HG03558 (cell line): ENCODE data around the gene UGT1A10.

Source experiments
- ATAC-seq: cut with Tn5 transposase; IDR thresholded peaks from one replicate; pipeline ENCODE4 v1.9.1; 2021; ENCODE audit warnings: moderate number of reproducible peaks; ENCODE audit not compliant: unreplicated experiment; ENCODE audit errors: extremely low read depth

Gene UGT1A10

DNA sequence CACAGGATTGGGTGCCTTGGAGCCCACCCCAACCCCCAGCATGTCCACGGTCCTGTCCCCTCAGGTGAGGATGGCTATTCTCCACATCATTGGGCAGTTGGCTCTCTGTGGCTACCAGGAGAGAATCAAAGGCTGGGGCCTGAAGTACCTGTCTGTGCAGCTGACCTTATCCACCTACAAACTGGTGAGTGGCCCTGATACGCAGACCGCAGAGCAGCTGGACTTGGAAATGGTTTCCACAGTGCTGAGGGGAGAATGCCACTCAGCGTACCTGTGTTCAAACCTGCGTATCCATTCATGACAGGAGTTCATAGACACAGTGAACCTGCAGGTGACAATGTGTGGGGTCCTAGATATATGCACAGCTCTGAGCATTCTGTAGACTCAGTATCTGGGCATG, 163.5 kb downstream of the UGT1A10 start:
- ATAC-seq = no peak

DNA sequence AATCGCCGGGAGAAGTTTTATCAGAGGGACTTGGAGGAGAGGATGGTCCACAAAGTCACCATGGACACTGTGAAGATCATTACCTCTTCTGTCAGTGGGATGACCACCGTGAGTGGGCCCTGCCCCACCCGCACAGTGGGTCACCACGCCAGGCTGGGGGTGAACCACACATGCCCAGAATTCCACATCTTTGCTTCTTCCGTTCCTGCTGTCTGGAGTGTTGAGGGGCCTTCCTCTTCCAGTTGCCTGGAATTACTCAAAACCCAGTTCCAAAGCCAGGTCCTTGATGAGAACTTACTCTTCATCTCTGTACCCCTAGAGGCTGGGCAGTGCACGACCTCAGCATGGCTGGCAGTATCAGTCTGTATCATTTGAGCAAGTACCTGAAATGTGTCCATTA, 164.0 kb downstream of the UGT1A10 start:
- ATAC-seq = no peak

DNA sequence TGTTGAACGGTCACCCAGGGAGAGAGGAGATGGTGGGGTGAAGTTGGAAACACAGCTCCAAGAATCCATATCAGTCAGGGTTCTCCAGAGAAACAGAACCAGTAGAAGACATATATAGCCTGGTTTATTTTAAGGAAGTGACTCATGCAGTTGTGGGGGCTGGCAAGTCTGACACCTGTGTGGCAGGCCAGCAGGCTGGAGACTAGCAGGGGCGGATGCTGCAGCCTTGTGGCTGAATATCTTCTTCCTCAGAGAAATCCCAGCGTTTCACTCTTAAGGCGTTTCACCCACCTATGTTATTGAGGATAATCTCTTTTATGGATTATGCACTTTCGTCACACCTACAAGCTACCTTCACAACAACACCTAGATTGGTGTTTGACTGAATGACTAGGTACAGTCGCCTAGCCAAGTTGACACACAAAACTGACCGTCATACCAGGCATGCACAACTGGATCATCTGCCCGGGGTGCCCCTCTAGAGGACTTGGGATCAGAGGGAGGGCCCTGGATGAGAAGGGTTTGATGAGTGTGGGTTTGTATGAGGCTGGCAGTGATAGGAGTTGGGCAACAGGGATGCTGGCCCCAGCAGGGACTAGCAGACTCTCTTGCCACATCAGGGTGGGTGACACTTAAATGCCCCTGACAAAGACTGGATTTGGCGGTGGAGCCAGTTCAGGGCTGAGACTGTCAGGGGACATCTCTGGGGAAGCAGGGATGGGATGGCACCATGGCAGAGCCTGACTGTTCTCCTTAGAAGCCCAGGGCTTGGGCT, 165.3 kb downstream of the UGT1A10 start:
- no peak for ATAC-seq

DNA sequence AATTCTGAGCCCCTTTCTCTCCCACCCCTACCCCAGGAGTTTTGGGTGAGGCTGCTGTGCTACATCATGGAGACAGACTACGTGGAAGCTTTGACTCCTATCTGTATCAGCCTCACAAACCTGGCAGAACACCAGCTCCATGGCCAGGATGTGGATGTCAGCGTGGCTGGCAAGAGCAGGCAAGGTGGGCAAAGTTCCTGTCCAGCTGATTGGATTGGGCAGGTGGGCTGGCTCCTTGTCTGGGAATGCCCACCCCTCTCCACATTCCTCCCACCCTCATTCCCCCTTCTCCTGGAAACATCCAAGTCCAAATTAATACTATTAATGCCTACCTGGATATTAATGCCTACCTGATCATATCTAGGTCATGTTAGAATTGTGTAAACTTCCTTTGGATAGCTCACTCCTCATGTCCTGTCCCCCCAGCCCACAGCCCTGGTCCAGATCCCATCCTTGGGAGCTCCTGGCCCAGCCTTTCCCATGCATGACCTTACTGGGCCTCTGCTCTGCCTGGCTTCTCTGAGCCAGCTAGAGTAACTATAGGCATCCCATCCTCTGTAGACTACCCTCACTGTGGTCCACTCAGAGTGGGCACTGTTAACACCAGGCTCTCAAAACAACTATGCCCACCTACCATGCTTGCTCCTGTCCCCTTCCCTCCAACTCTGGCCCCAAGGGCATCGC, 166.0 kb downstream of the UGT1A10 start:
- no peak for ATAC-seq

DNA sequence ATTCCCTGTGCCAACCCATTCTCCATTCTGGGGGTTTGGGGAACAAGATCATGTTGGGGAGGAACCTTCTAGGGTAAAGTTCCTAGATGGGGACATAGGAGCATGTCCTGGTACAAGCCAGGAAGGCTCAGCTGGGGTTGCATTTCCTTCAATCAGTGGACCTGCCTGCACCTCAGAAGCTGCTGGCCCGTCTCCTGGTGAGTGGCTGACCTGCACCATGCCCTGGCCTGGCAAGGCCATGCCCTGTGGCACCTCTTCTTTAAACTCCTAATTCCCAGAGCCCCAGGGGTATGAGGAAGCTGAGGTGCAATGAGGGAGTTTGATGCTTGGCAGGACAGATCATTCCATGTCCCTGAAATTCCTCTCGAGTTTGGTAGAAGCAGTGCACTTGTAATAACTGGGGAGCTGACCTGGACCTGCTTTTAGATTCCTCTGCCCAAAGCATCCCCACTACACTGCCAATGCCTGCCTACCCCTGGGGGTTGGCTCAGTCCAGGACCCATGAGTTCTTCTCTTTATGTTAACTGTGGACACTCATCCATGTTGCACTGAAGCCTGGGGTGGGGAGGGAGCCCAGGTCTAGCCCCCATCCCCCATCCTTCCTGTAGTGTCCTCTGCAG, 167.2 kb downstream of the UGT1A10 start:
- no peak for ATAC-seq

DNA sequence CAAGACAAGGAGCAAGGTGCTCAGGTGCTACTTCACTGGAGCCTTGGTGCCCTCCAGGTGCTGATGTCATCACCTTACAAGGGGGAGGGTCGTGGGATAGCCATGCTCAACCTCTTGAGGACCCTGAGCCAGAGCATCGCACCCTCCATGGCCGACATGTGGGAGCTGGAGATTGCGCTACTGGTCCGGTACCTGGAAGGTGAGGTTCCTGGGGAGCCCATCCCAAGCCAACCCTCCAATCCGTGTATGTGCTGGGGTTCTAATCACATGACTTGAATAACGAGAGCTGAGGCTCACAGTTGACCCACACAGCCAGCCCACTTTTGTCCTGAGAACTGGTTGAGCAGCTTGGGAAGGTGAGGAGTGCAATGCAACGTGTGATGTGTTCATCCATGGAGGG, 167.7 kb downstream of the UGT1A10 start:
- no peak for ATAC-seq

DNA sequence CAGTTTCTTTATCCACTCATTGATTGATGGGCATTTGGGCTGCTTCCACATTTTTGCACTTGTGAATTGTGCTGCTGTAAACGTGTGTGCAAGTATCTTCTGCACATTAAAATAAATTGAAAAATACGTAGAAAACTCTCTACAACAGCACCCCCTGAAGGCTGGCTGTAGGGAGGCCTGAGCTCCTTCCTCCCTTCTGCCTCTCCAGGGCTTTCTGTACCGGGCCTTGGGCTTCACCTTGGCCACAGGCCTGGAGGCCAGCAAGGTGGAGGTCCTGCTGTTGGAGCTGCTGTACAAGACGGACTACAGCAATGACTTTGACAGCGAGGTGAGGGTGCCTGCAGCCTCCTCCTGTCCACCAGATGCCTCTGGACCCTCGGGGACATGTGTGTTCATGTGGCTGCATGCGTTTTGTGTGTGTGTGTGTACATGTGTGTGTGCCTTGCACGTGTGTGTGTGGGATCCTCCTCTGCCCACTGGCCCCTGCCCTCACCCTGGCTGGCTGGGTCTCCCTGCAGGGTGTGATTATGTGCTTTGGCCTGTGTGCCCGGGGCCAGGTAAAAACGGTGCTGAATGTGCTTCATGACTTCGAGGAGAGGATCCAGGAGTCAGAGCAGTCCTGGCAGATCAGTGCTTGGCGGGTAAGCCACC, 171.1 kb downstream of the UGT1A10 start:
- no peak for ATAC-seq

DNA sequence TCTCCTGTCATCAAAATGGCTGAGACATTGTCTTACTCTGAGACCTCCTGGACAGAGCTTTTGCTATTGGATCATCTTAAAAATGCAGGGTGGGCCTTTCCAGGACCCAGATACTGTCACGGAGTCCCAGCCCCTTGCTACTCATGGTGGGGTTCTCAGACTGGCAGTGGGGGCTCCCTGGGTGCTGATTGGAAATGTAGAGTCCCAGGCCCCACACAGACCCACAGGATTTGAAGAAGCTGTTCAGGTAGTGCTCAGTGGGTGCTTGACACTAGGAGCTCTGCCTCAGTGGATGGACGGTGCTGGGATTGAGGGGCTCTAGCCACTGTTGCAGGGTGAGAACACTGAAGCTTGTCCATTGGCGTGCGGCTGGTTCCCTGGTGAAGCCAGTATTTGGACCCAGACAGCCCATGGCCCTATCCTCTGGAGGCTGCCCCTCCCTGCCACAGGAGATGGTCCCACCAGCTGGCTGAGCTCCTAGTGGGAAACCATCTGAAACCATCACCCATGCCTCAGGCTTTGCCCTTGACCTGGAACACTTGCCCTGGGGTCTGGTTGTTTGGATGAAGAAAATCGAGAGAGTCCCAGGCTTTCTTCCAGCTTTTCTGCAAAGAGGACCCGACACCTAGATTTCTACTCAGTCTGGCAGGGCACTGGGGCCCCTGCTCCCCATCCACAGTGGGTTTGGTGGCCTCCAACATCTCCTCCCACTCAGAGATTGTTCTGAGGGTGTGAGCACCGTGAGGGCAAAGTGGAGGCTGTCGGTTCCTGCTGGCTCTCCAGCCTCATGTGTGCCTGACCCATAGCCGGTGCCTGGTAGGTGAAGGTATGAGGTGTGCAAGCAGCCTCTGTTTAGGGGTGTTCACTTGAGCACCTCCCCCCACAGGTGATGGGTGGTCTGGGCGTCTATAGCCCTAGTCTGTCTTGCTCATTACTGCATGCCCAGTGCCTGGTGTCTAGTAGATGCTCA, 172.0 kb downstream of the UGT1A10 start:
- ATAC-seq = no peak

DNA sequence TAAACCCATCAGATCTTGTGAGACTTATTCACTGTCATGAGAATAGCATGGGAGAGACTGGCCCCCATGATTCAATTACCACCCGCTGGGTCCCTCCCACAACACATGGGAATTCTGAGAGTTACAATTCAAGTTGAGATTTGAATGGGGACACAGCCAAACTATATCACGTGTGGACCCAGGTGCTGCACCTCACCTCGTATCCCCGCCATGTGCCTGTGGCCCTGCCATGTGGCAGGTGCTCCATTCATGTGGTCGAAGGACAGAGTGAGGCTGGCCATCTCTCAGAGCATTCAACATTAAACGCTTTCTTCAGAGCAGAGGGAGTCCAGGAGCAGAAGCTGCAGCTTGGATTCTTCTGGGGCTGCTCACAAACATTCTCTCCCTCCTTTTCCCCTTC, 174.1 kb downstream of the UGT1A10 start:
- ATAC-seq = no peak

DNA sequence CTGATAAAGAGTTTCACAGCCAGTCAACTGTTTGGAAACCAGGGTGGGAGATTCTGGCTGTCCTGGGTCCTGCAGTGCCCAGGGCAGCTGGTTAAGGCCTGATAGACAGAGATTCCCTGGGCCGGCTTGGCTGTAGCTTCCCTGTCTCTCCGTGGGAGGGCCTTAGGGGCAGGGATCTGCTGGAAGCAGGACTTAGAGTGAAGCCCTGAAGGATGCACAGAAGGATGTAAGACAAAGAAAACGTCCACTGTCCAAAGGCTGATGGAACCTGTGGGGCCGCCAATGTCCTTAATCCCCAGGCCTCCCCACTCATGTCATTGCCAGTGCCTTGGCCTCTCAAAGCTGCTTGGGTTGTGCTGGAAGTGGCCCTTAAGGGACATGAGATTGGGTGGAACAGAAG, 174.8 kb downstream of the UGT1A10 start:
- ATAC-seq = no peak

DNA sequence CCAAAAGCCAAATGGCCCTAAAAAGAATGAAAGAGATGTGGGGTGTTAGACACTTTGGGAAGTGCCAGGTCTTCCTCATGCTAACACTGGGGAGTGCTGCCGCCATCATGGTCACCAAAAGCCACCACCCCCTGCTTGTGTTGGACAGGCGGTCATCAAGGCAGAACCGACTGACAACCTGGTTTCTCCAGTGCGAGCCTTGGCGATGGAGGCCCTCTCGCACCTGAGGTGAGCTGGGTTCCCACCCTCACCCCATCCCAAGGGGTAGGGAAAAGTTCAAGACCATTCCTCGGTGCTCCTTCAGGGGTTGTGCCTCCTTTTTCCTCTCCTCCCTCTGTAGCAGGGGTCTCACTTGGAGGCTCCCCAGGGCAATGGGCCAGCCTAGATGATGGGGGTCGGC, 175.5 kb downstream of the UGT1A10 start:
- ATAC-seq = no peak

DNA sequence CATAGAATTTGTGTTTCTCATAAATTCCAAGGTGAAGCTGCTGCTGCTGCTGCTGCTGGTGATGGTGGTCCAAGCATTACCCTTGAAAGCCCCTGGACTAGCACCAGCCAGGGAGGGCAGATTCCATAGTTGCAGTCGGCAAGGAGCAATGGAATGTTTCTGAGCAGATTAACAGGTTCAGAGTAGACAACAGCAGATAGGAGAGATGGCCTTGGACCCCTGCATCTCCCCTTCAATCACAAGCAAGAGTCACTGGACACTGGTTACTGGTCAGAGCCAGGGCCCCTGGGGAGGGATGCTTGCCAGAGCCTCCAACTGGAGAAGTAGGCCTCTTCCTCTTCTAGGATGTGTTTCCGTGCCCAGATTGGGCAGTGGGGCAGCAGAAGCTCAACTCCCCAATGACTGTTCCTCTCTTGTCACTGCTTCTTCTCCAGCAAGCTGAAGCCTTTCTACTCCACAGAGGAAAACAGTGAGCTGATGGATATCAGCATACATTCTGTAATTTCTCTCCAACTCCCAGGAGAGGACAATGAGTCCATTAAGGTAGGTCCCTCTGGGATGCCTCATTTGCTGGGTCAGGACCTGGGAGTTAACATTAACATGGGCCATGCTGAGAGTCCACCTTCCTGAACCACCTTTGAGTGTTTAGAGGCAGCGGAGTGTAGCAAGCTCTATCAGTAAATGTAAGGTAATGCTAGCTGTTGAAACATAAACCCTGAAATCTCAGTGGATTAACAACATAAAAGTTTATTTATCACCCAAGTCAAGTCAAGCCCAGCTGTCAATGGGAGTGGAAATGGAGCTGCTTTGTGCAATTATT, 177.2 kb downstream of the UGT1A10 start:
- ATAC-seq = no peak

DNA sequence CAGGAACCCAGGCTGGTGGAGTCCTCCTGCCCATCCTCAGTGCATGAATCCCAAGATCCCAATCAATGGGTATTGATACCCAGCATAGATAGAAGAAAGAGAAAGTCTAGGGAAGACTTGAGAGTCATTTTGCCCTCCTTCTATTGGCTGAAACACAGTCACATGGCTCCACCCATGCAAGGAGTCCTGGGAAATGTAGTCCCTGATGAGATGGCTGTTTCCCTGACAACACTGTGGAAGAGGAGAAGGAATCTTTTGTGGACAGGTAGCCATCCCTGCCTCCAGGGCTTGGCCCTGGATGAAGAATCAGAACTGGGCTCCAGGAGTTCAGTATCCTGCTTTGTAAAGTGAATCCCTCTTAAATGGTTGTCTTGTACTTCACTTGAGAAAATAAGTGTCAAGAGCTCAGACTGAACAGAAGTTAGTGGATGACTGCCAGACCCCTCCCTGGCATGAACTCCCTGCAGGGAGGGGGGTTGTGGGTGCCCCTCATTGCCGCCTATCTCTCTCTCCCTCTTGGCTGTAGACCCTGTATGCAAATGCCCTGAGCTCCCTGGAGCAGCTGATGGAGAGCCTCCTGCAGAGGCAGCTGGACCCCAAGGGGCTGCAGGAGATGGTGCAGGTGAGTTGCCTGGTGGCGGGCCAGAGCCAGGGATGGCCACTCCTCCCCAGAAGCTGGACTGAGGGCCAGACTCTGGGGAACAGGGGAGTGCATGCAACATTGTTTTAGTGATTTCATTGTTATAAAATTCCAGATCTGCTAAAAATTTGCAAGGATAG, 178.0 kb downstream of the UGT1A10 start:
- no peak for ATAC-seq

DNA sequence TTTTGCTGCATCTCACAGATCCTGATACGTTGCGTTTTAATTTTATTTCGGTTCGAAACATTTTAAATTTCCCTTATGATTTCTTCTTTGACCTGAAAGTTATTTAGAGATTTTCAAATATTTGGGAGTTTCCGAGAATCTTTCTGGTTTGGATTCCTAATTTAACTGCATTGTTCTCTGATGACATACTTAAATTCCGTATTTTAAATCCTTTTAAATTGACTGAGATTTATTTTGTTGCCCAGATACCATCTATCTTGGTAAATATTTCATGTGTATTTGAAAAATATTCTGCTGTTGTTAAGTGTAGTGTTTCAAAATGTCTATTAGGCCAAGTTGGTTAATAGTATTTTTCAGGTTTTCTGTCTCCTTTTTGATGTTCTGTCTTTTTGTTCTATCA, 179.6 kb downstream of the UGT1A10 start:
- ATAC-seq = no peak

DNA sequence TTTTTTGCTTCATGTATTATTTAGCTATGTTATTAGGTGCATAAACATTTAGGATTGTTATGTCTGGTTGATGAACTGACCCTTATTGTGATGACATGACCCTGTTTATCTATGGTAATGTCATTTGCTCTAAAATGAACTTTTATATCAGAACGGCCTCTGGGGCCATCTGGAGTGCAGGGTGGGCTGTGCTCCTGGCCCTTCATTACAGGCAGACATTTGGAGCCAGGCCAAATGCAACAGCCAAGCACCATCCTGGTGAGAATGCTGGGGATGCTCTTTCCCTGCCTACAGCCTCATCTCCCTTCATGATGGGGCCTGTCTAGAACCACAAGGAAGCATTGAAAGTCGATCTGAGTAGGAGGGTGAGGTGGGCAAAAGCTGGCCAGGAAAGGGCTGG, 180.1 kb downstream of the UGT1A10 start:
- no peak for ATAC-seq

DNA sequence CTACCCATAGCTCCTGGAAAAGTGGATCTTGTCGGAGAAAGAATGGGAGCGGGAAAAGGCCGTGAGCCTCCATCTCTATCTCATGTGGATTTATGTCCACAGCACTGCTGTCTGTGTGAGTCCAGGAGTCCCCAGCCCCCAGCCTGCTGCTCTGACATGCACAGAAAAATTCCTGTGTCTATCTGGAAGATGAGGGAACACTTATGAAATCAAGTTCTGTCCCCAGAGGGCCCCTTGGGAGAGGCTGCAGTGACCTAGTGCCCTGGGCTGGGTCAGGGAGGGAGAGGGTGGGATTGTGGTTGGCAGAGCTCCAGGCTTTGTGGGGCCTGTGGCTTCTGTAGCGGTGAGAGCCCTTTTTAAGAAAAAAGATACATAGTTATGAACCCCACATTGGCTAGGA, 180.5 kb downstream of the UGT1A10 start:
- ATAC-seq = no peak

DNA sequence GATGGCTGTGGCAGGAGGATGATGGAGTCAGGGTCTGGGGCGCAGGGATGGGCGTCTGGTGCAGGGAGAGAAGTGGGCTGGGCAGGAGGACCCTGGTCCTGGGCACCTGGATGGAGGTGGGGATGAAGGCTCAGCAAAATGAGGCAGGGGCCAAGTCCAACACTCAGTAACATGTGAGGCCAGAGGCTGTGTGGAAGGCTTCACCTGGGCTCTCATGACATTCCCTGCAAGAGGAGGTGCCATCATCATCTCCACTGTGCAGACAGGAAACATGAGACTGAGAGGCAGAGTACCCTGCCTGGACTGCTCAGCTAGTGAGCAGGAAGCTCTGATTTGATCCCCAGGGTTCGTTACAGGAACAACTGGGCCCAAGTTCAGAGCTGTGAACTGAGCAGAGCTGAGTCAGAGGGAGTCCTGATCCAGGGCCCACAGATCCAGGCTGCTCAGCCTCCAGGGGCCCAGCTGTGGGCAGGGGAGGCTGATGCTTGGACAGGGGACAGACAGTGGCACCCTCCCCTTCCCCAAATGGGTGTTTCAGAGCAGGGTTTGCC, 181.2 kb downstream of the UGT1A10 start:
- ATAC-seq = no peak

DNA sequence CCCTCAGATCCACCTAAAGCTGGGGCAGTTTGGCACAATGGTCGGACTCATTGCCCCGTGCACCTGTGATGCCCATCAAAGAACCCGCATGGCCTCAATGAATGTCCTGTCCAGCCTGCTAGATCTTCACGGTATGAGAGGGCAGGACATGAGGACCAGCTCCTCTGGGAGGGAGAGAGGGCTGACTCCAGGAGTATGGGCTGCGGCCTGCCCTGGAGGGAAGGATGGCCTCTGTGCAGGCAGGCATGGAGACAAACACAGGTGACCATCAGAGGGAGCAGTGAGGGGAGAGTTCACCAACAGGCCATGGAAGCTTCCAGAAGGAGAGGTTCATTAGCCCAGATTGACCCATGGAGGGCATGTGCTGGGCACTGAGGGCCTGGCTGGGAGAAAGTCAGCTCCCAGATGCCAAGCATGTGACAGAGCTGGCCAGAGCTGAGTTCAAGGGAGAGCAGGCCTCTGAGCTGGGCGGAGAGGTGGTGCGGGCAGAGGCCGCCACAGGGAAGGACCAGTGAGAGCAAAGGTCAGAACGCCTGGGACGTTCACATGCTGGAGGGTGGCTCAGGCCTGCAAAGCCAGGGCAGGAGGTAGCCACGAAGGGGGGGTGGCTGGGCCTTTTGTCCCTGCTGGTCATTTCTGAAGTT, 181.9 kb downstream of the UGT1A10 start:
- no peak for ATAC-seq
